RWPE1 (cell line): ENCODE data around the gene L2HGDH.
A peak's percentile ranks its signal among the peaks of the same experiment; 100 is the strongest.

Source experiments
- CTCF ChIA-PET: fragments of 350-600 bp; sonication (Branson Sonifier 250); formaldehyde crosslinking; extraction: SDS; loops from one replicate; lab custom pipeline; 2021; lab: Yijun Ruan, JAX
- POLR2A ChIA-PET: fragments of 400-600 bp; formaldehyde crosslinking; extraction: SDS; loops from one replicate; lab custom pipeline; 2020; ENCODE audit warnings: antibody characterized with exemption; ENCODE audit not compliant: low non-redundant PET; lab: Yijun Ruan, JAX
- DNase-seq: peaks from one replicate; pipeline ENCODE4 v3.0.0; 2012; ENCODE audit warnings: low spot score
- H3K27ac ChIP-seq: fragments of 450-650 bp; 2 replicates; pipeline ENCODE4 v1.5.1; 2017
- CTCF ChIP-seq: fragments of 450-650 bp; conservative IDR thresholded peaks from 2 replicates; pipeline ENCODE4 v1.5.1; 2017; ENCODE audit warnings: low read depth, mild to moderate bottlenecking

L2HGDH gene

GRCh38 chr14:50347521-50347920 lies 35.5 kb upstream of the L2HGDH start:
- peak; percentile 57 for DNase-seq
- TF ChIP-seq CTCF: no peak
- ChIA-PET POLR2A (no interaction called here), CTCF (interaction anchor here (1.1 kb wide), 1 partner anchor 30 kb away, joined by 3 read pairs; no protein-coding TSS in a partner anchor)
- no peak overlapping the region for H3K27ac ChIP-seq

GRCh38 chr14:50345846-50346422 lies 33.9 kb upstream of the L2HGDH start:
- ChIA-PET POLR2A (no interaction called here), CTCF (no interaction called here)
- no peak overlapping the region for H3K27ac ChIP-seq
- DNase-seq: no peak
- TF ChIP-seq CTCF: no peak

GRCh38 chr14:50344876-50345563 lies 33.0 kb upstream of the L2HGDH start:
- no peak overlapping the region for H3K27ac ChIP-seq
- CTCF ChIA-PET: no interaction called here
- DNase-seq: no peak
- no peak for TF ChIP-seq CTCF
- POLR2A ChIA-PET: no interaction called here

GRCh38 chr14:50344116-50344775 lies 32.2 kb upstream of the L2HGDH start:
- H3K27ac ChIP-seq: no peak overlapping the region
- ChIA-PET POLR2A (no interaction called here), CTCF (interaction anchor here (0.6 kb wide), 1 partner anchor 41 kb away, joined by 3 read pairs; no protein-coding TSS in a partner anchor)
- TF ChIP-seq CTCF: no peak
- DNase-seq: no peak

- TF ChIP-seq CTCF: no peak
- ChIA-PET POLR2A (no interaction called here), CTCF (interaction anchor here (0.6 kb wide), 3 partner anchors 42 to 156 kb away, joined by 3 to 5 read pairs (median 3); no protein-coding TSS in a partner anchor)
- no peak overlapping the region for H3K27ac ChIP-seq
- no peak for DNase-seq
Observed at GRCh38 chr14:50343434-50343833, 31.4 kb upstream of the L2HGDH start.
